C4-2B (cell line): ENCODE measurements around the gene SCGB1D4.
"Not testable (repeated sequence)": the region's sequence is repeated elsewhere in the genome, so short reads cannot be mapped to it uniquely, and the experiment has no call there.

Experiments
- CTCF ChIP-seq: fragments of 450-650 bp; conservative IDR thresholded peaks from 2 replicates; pipeline ENCODE4 v1.5.1; 2017; ENCODE audit warnings: mild to moderate bottlenecking
- ZFX ChIP-seq: fragments of 450-650 bp; IDR thresholded peaks from 2 replicates; pipeline ENCODE4 v1.6.1; 2017

GRCh38 chr11:62343646-62344190 is 44.8 kb upstream of the SCGB1D4 start:
- not testable (repeated sequence) for TF ChIP-seq CTCF, ZFX
